HG03045 (cell line): ENCODE data around the gene DAZ3.
"Not testable (repeated sequence)": the region's sequence is repeated elsewhere in the genome, so short reads cannot be mapped to it uniquely, and the experiment has no call there.

Source experiments
- ATAC-seq: cut with Tn5 transposase; IDR thresholded peaks from one replicate; pipeline ENCODE4 v1.9.1; 2021; ENCODE audit warnings: mild to moderate bottlenecking, moderate library complexity; ENCODE audit not compliant: unreplicated experiment

DAZ3 gene

GRCh38 chrY:24813293-24813692 is at the start of gene DAZ3:
Gene DAZ3, minus strand, starts transcription at chrY:24813393. Its CDS starts 208 bp downstream, at chrY:24813185.
- ATAC-seq: not testable (repeated sequence)

- ATAC-seq: not testable (repeated sequence)
Measured at GRCh38 chrY:24833619-24834018, 20.4 kb upstream of the DAZ3 start, which contains the start of gene DAZ4. Gene DAZ4, plus strand, starts transcription at chrY:24833919. Its CDS starts 208 bp downstream, at chrY:24834127.

GRCh38 chrY:24825069-24825468 is 11.9 kb upstream of the DAZ3 start:
- not testable (repeated sequence) for ATAC-seq

GRCh38 chrY:24824184-24824879 is 11.1 kb upstream of the DAZ3 start:
- ATAC-seq: not testable (repeated sequence)

GRCh38 chrY:24821836-24822235 is 8.6 kb upstream of the DAZ3 start:
- not testable (repeated sequence) for ATAC-seq
